DMS53 treated with DMSO at 0.1 percent for 48 hours (cell line): ENCODE results near the gene GULP1.

ENCODE experiments used
- DNase-seq: peaks from one replicate; lab custom pipeline; 2025; ENCODE audit not compliant: unreplicated experiment; lab: John Stamatoyannopoulos, UW

GULP1 gene

DNA sequence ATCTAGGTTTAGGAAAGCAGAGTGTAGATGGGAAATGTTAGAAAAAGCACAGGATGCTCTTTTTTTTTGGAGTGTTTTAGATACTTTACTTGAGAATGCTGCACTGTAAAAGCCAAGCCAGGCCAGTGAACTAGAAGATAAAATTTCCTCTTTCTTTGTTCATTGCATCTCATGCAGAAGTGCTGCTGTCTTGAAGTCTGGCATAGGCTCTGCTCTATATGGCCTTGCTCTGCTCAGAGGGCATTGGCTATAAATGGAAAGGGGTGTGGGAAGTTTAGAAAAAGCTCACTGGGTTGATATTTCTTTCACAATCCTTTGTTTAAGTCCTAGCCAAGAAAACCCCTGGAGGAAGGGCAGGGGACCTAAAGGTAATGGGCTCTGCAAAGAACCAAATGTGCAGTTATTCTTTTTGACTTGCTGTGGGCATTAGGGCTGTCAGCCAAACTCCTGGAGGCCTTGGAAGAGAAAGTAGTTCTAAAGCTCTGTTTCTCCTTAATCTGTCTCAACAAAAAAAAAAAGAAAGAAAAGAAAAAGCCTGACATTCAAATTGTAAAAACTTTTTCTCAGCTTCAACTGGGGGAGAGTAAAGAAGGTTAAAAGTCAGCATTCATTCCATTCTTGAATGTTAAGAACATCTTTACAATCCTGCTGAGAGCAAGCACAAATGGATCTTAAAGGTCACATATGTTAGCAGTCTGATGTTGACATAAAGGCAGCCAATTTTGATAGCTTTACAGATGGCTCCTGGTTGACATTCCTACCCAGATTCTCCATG lies 338.3 kb downstream of the GULP1 start:
- no peak for DNase-seq

DNA sequence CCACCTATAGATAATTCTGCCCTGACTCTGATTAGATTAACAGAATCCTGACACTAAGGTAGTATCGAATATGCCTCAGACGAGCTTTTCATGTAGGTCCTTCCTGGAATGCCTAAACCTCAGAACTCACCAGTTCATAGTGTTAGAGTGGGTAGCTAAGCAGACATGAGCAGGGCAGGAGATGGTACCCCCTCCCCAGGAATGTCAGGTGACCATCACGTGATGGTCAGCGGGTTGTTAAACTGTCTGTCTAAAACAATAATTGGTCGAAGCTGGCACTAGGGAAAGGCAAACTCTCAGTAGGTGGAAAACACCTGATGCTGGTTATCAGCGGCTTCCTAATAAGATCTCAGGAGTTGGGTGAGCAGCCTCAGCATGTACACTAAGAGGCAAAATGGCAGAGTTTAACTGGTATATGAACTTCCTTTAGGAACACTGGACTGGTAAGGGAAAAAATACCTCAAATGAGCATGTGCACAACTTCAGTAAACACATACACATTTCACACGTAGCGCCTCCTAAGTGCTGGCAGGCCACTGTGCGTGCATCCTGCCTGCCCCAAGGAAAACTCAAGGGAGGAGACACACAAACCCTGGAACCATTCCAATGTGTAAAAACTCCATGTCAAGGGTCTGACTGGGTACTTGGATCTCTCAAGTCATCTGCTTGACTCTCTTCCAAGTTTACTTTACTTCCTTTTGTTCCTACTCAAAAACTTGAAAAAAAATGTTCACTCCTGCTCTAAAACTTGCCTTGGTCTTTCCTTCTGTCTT lies 339.5 kb downstream of the GULP1 start:
- no peak for DNase-seq

DNA sequence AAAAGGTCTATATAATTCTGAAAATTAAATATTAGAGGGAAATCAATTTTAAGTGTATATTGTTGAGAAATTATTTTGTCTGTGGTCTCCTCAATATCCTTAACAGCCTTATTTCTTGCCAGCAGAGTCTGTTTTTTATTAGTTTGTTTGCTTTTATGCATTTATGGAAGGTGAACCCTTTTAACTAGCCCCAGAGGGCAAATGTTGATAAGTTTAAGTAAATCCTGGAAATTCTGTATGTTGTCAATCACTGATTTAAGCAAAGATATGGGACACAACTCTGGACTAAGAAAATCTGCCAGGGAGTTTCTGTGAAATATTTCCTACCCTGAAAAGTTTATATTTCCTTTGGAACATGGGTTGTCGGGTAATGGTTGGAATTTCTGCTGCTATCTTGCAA lies 343.0 kb downstream of the GULP1 start:
- no peak for DNase-seq
